ENCODE data around the gene HYAL1. TPM values are rescaled to one million over a fixed set of nuclear protein-coding genes. Genes with fewer than 3 reads are reported as not detected.
A peak's percentile ranks its signal among the peaks of the same experiment; 100 is the strongest.

The HYAL1 gene
- total and polyA plus RNA-seq, 8 donors: 3.1 to 11.7 (median 6.4) TPM

- Histone ChIP-seq H3K4me1 (peaks cover 18 to 37% (median 23%) of the 10 kb centered on the region in 3 donors), H3K27ac (no peak overlapping the region), H3K27me3 (no peaks in the 10 kb centered on the region), H3K9me3 (no peaks in the 10 kb centered on the region), H3K36me3 (peaks cover 8 to 34% (median 22%) of the 10 kb centered on the region in 3 donors), H3K4me3 (no peak overlapping the region)
- intact Hi-C loops (cut with DNase I): no loop called here
- ATAC-seq: no peak
- 90 to 92% methylated on average over 10 of the region's 10 CpGs for WGBS, 2 donors
- no peak for FAIRE-seq
- TF ChIP-seq, protein P1, sequence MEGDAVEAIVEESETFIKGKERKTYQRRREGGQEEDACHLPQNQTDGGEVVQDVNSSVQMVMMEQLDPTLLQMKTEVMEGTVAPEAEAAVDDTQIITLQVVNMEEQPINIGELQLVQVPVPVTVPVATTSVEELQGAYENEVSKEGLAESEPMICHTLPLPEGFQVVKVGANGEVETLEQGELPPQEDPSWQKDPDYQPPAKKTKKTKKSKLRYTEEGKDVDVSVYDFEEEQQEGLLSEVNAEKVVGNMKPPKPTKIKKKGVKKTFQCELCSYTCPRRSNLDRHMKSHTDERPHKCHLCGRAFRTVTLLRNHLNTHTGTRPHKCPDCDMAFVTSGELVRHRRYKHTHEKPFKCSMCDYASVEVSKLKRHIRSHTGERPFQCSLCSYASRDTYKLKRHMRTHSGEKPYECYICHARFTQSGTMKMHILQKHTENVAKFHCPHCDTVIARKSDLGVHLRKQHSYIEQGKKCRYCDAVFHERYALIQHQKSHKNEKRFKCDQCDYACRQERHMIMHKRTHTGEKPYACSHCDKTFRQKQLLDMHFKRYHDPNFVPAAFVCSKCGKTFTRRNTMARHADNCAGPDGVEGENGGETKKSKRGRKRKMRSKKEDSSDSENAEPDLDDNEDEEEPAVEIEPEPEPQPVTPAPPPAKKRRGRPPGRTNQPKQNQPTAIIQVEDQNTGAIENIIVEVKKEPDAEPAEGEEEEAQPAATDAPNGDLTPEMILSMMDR (IDR thresholded peaks at IDR 0.05): no peak
- peak in 1 of 6 donors; percentile 47 for DNase-seq
These were observed 27.0 kb upstream of the HYAL1 start for GRCh38 chr3:50330330-50330729.

- peak; percentile 53 for FAIRE-seq
- H3K36me3 ChIP-seq: peaks cover 8 to 35% (median 22%) of the 10 kb centered on the region in 3 donors
- 1% methylated on average over 38 to 55 of the region's 55 CpGs for WGBS, 2 donors
These were observed 24.7 kb upstream of the HYAL1 start, which contains the start of gene TUSC2 for GRCh38 chr3:50327943-50328691. Gene TUSC2 (minus strand): TSS chr3:50328223. CDS start chr3:50328099, 124 bp downstream.

GRCh38 chr3:50327129-50327528 lies 23.8 kb upstream of the HYAL1 start:
- DNase-seq (peak in 2 of 6 donors; percentile 27 to 33), FAIRE-seq (no peak), ATAC-seq (no peak)
- H3K4me1 ChIP-seq: peaks cover 8 to 19% (median 12%) of the 10 kb centered on the region in 3 donors
- no peaks in the 10 kb centered on the region for H3K27me3 ChIP-seq
- intact Hi-C loops (cut with DNase I): loop anchor here in 1 of 3 donors (10.0 kb wide), 1 partner anchor 72 kb away; no protein-coding TSS in a partner anchor
- 58 to 65% methylated on average over 4 of the region's 4 CpGs for WGBS, 2 donors
- TF ChIP-seq, protein P1 (IDR thresholded peaks at IDR 0.05): no peak
- peak overlapping the region in 1 of 4 donors; percentile 23 for H3K27ac ChIP-seq
- no peaks in the 10 kb centered on the region for H3K9me3 ChIP-seq
- H3K4me3 ChIP-seq: peak overlapping the region; percentile 87 to 100 (median 94)
- H3K36me3 ChIP-seq: peaks cover 8 to 31% (median 22%) of the 10 kb centered on the region in 3 donors

More at GRCh38 chr3:50327943-50328691, 24.7 kb upstream of the HYAL1 start, which contains the start of gene TUSC2:
- DNase-seq (peak; percentile 95 to 99 (median 98)), ATAC-seq (peak; percentile 93 to 96 (median 94))
- intact Hi-C loops (cut with DNase I): loop anchor here in 1 of 3 donors (10.0 kb wide), 1 partner anchor 73 kb away; no protein-coding TSS in a partner anchor
- Histone ChIP-seq H3K9me3 (no peaks in the 10 kb centered on the region), H3K27me3 (no peaks in the 10 kb centered on the region), H3K27ac (peak within 1 kb of the TSS; percentile 61 to 86 (median 80)), H3K4me1 (peaks cover 5 to 15% (median 8%) of the 10 kb centered on the region in 3 donors), H3K4me3 (peak within 1 kb of the TSS; percentile 87 to 100 (median 94))
- TF ChIP-seq, protein P1 (IDR thresholded peaks at IDR 0.05): no peak

DNA sequence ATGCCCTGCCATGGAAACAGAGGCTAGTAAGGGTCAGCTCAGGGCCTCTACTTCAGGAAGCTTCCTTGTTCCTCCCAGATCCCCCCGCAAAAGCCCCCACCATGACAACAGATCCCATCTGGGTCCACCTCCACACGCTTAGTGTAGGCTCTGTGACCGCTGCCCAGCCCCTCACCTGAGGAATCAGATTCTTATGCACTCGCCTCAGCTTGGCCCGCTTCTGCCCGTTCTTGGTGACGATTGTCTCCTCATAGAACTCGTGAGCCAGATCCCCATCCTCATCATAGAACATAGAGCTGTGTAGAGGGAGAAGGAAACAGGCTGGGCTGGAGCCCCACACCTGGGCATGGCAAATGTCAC lies 22.8 kb upstream of the HYAL1 start:
- TF ChIP-seq, protein P1 (IDR thresholded peaks at IDR 0.05): no peak
- no peak for FAIRE-seq

More for the DNA sequence above, 22.8 kb upstream of the HYAL1 start:
- H3K27me3 ChIP-seq: no peaks in the 10 kb centered on the region
- ATAC-seq: no peak
- H3K27ac ChIP-seq: no peak overlapping the region
- no peak overlapping the region for H3K4me3 ChIP-seq
- WGBS, 2 donors: 83 to 84% methylated on average over 8 of the region's 8 CpGs
- peaks cover 8 to 24% (median 16%) of the 10 kb centered on the region in 3 donors for H3K4me1 ChIP-seq
- DNase-seq: peak in 1 of 6 donors; percentile 55
- H3K36me3 ChIP-seq: peaks cover 8 to 22% (median 17%) of the 10 kb centered on the region in 3 donors
- H3K9me3 ChIP-seq: no peaks in the 10 kb centered on the region
- intact Hi-C loops (cut with DNase I): loop anchor here in 1 of 3 donors (10.0 kb wide), 1 partner anchor 71 kb away; no protein-coding TSS in a partner anchor

Measured in pancreas (tissue), 10 donors.